ENCODE data around the gene CERT1.
"Not testable (repeated sequence)": the region's sequence is repeated elsewhere in the genome, so short reads cannot be mapped to it uniquely, and the experiment has no call there.

Gene CERT1

DNA sequence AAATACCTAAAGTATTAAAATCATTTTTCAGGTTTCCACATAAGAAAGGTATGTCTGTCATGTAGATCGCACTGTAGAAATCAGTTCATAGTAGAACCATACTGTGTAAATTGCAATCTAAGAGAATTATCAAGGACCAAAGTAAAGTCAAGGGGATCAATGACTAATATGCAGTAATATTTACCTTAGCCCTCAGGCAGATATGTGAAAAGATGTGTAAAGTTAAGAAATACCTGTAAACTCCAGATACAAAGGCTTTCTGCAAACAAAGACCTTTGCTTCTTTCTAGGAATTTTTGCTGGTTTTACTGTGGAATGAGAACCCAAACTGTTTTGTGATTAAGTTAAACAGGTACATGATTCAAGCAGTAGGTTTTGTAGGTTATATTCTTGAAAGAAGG, 11.8 kb upstream of the CERT1 start:
- in situ Hi-C loops (cut with MboI; ENCODE audit: low sequenced_read_pairs), result no loop called here

- in situ Hi-C loops (cut with MboI; ENCODE audit: low sequenced_read_pairs), result no loop called here
These were observed 11.1 kb upstream of the CERT1 start for GRCh38 chr5:75522542-75522941.

DNA sequence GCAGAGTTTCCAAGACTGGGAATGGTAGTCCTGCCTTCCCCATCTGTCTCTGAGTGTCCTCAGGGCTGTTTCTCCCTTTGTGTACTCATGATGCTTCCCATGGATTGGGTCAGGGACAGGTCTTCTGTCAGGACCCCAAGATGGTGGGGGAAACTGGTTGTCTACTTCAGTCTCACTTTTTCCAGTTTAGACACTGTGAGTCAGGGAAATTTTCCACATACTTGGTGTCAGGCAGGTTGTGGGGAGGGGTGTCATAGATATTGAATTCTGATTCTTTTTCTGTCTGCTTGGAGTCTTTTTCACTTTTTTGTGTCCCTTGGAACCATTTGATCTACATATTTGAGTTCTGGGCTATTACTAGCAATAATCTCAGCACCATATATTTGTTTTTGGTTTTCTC, 10.6 kb upstream of the CERT1 start:
- in situ Hi-C loops (cut with MboI; ENCODE audit: low sequenced_read_pairs), result no loop called here

- in situ Hi-C loops (cut with MboI; ENCODE audit: low sequenced_read_pairs), result no loop called here
These were observed 9.8 kb upstream of the CERT1 start for GRCh38 chr5:75521195-75521594.

DNA sequence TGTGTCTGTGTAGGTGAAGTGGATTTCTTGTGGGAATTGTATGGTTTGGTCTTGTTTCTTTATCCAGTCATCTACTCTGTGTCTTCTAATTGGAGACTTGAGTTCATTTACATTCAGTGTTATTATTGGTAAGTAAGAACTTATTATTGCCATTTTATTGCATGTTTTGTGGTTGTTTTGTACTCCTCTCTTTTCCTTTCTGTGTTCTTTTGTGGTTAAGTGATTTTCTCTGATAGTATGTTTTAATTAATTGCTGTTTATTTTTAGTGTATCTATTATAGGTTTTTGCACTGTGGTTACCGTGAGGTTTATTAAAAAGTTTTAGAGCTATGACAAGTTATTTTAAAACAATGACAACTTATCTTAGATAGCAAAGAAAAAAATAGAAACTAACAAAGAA, 8.3 kb upstream of the CERT1 start:
- in situ Hi-C loops (cut with MboI; ENCODE audit: low sequenced_read_pairs), result no loop called here

DNA sequence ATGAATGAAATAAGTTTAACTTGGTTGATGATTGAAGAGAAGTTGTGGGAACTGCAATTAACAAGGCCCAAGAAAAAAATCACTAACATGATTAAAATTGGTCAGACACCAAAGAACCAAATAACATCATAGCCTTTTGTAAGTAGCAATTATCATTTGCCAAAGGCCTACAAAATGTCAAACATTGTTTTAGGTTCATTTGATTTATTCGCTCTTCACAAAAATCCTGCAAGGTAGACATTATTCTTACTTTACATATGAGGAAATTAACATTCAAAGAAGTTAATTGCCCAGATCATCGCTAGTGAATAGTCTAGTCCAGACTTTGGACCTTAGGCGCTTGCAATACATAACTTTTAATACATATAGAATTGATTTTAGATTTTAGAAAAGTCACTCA, 2.9 kb upstream of the CERT1 start:
- in situ Hi-C loops (cut with MboI; ENCODE audit: low sequenced_read_pairs), result no loop called here

GRCh38 chr5:75513841-75514240, 2.4 kb upstream of the CERT1 start:
- in situ Hi-C loops (cut with MboI; ENCODE audit: low sequenced_read_pairs), result no loop called here

- in situ Hi-C loops (cut with MboI; ENCODE audit: low sequenced_read_pairs), result no loop called here
These were observed 1.1 kb upstream of the CERT1 start for GRCh38 chr5:75512383-75513074.

DNA sequence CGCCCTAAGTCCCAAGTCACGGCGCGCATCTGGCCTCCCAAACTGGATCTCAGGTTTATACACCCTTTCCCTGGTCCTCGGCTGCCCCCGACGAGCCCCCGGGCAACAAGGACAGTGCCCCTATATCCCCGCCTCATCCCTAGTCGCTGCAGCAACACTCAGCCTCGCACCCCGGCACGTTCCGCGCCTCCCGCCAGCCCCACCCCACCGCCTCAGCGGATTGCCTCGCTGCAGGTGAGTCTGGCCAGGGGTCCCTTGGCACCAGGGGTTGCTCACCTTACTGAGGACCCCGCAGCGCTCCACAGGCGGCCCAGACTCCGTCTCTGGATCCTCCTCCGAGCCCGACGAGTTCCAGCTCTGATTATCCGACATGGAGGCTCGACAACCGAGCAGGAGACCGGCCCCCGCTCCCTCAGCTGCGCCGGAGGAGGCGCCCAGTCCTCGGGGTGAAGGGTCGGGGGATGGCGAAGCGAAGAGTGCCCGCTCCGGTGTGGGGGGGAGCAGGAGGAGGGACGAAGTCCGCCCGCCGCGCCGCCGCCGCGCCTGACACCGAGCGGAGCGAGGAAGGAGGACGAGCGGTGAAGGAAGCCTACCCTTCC, 494 bp downstream of the CERT1 start:
- in situ Hi-C loops (cut with MboI; ENCODE audit: low sequenced_read_pairs), result no loop called here

DNA sequence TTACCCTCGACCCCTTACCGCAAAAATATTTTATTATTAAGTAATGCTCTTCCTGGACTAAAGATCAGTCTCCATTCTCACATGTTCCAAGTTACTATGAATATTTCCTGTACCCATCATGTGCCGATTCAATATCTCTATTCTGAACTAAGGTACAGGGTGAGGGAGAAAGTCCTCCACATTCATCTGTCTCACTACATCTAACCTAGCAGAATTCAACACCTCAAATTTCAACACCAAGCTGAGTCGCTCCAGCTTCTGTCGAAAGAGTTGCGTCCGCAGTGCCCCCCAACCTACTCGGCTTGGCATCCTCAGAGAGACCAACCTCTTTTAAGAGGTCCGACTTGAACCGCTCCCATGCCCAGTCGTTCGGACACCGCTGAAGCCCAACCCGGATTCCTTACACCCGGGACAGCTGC, 1.0 kb downstream of the CERT1 start:
- in situ Hi-C loops (cut with MboI; ENCODE audit: low sequenced_read_pairs), result no loop called here

- in situ Hi-C loops (cut with MboI; ENCODE audit: low sequenced_read_pairs), result no loop called here
These were observed 1.5 kb downstream of the CERT1 start for GRCh38 chr5:75509956-75510355.

GRCh38 chr5:75509546-75509945, 1.9 kb downstream of the CERT1 start:
- in situ Hi-C loops (cut with MboI; ENCODE audit: low sequenced_read_pairs), result no loop called here

DNA sequence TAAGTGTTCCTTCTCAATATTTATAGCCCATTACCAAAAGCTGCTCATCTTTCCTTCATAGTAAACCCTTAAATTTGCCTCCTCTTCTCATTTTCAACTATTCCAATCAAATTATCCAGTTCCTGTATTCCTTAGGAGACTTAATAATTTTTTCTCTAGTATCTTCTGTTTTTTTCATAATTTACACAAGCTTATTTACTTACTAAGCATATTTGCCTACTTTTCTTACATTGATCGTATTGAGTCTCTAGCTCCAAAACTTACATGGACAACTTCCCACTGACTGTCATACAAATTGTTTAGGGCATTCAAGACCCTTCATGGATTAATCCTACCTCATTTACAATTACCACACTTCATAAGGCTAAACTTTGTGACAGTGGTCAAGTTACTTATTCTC, 3.6 kb downstream of the CERT1 start:
- in situ Hi-C loops (cut with MboI; ENCODE audit: low sequenced_read_pairs), result no loop called here

DNA sequence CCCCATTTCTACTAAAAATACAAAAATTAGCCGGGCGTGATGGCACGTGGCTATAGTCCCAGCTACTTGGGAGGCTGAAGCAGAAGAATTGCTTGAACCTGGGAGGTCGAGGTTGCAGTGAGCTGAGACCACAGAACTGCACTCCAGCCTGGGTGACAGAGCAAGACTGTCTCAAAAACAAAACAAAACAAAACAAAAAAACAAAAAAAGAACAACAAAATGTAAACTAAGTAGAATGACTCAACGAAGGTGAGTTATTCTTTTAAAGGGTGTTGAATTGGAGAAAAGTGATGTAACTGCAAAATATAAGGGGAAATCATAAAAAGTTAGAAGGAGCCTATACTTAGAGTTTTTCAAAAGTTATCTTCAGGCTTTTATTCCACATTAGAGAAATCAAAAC, 6.3 kb downstream of the CERT1 start:
- in situ Hi-C loops (cut with MboI; ENCODE audit: low sequenced_read_pairs), result not testable (repeated sequence)

DNA sequence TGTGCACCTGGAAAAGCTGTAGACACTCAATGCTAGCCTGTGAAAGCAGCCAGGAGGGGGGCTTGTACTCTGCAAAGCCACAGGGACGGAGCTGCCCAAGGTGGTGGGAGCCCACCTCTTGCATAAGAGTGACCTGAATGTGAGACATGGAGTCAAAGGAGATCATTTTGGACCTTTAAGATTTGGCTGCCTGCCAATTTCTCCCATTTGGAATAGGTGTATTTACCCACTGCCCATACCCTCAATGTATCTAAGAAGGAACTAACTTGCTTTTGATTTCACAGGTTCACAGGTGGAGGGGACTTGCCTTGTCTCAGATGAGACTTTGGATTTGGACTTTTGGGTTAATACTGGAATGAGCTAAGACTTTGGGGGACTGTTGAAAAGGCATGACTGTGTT, 12.6 kb downstream of the CERT1 start:
- in situ Hi-C loops (cut with MboI; ENCODE audit: low sequenced_read_pairs), result not testable (repeated sequence)

- in situ Hi-C loops (cut with MboI; ENCODE audit: low sequenced_read_pairs), result no loop called here
These were observed 13.1 kb downstream of the CERT1 start for GRCh38 chr5:75498208-75498777.

DNA sequence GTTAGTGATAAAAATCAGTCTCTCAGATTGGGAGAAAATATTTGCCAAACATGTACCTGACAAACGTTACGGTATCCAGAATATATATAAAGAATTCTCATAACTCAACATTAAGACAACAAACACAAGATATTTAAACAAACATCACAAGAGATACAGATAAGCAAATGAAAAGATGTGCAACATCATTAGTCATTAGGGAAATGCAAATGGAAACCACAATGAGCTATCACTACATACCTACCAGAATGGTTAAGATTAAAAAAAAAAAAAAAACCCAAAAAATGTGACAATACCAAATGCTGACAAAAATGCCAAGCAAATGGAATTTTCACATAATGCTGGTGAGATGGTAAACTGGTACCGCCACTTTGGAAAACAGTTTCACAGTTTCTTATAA, 15.4 kb downstream of the CERT1 start:
- in situ Hi-C loops (cut with MboI; ENCODE audit: low sequenced_read_pairs), result no loop called here

- in situ Hi-C loops (cut with MboI; ENCODE audit: low sequenced_read_pairs), result no loop called here
These were observed 19.8 kb downstream of the CERT1 start for GRCh38 chr5:75491621-75492020.

DNA sequence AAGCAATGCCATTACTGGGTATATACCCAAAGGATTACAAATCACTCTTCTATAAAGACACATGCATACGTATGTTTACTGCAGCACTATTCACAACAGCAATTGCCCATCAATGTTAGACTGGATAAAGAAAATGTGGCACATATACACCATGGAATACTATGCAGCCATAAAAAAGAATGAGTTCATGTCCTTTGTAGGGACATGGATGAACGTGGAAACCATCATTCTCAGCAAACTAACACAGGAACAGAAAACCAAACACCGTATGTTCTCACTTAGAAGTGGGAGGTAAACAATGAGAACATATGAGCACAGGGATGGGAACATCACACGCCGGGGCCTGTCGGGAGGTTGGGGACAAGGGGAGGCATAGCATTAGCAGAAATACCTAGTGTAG, 21.6 kb downstream of the CERT1 start:
- in situ Hi-C loops (cut with MboI; ENCODE audit: low sequenced_read_pairs), result not testable (repeated sequence)

GRCh38 chr5:75484605-75485004, 26.8 kb downstream of the CERT1 start:
- in situ Hi-C loops (cut with MboI; ENCODE audit: low sequenced_read_pairs), result no loop called here

DNA sequence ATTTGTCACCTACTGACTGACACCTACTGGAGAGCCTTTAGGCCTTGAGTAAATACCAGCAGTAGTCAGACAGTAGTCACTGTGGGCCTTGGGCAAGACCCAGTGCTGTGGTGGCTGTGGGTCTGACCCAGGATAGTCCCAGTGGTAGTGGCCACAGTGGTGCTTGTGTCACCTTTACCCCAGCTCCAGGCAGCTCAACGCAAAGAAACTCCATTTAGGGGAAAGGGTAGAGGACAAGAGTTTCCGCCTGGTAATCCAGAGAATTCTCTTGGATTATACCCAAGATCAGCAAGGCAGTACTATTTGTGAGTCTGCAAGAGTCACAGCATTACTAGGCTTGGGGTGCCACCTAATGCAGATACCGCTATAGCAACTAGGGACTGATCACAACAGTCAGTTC, 28.9 kb downstream of the CERT1 start:
- in situ Hi-C loops (cut with MboI; ENCODE audit: low sequenced_read_pairs), result no loop called here

DNA sequence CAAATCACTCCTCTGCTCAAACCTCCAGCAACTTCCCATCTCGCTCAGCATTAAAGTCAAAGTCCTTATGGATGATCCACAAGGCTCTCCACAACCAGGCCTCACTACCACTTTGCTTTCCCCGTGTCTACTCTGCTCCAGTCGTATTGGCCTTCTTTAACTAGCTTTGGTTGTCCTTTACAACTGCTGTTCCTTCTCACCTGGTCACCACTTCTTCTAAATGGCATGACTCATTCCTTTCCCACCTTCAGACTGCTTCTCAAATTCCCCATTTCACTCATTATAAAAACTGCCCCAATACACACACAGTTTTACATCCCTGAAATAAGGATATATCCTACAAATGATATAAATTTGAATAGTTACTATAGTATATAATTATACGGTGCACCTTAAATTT, 30.4 kb downstream of the CERT1 start:
- in situ Hi-C loops (cut with MboI; ENCODE audit: low sequenced_read_pairs), result no loop called here

DNA sequence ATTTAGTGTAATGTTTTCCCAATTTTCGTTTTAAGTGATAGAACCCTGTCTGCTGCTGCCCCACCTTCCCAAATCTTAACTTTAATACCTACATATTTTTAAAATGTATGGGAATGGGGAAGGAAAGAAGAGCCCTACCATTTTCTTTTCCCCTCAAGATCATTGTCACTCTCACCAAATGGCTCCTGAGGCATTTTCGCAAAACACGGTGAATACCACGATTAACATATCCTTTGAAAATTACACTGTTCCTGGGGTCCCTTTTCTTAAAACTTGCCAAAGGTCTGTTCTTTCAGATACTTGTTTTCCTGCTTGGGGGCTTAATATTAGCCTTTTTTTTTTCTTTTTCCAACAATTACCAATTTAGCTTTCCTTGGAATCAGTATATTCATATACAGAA, 36.1 kb downstream of the CERT1 start:
- in situ Hi-C loops (cut with MboI; ENCODE audit: low sequenced_read_pairs), result no loop called here
